Tibial nerve (tissue), 4 donors: ENCODE measurements around the gene AGTRAP. TPM values are rescaled to one million over a fixed set of nuclear protein-coding genes. Genes with fewer than 3 reads are reported as not detected.

Source experiments
- DNase-seq, 2 donors: peaks; one replicate each; pipeline ENCODE4 v3.0.0-alpha.2; 2019; ENCODE audit warnings: low spot score in 2 of 2
- H3K27ac ChIP-seq, 4 donors: fragments of 200-600 bp; sonication (generic) in 3 of 4; one replicate each; pipeline ENCODE4 v1.5.1; 2017 to 2019; ENCODE audit warnings: mild to moderate bottlenecking in 1 of 4
- H3K27me3 ChIP-seq, 2 donors: fragments of 200-600 bp; sonication (generic) in 1 of 2; one replicate each; pipeline versions ENCODE4 v1.5.1 to v1.6.0; 2017 to 2019
- H3K36me3 ChIP-seq, 3 donors: fragments of 200-600 bp; sonication (generic); one replicate each; pipeline ENCODE4 v1.5.1; 2018 to 2019
- H3K4me1 ChIP-seq, 4 donors: fragments of 200-600 bp; sonication (generic) in 3 of 4; one replicate each; pipeline ENCODE4 v1.5.1; 2017 to 2019
- H3K4me3 ChIP-seq, 4 donors: fragments of 200-600 bp; sonication (generic) in 3 of 4; one replicate each; pipeline ENCODE4 v1.5.1; 2017 to 2019; ENCODE audit warnings: mild to moderate bottlenecking in 1 of 4, moderate library complexity in 1 of 4
- H3K9me3 ChIP-seq, 4 donors: fragments of 200-600 bp; sonication (generic) in 3 of 4; one replicate each; pipeline ENCODE4 v1.5.1; 2017 to 2019
- EP300 ChIP-seq, 2 donors: sonication (generic); formaldehyde crosslinking; IDR thresholded peaks; one replicate each; pipeline ENCODE4 v1.6.1; 2017; ENCODE audit warnings: antibody characterized with exemption in 2 of 2, mild to moderate bottlenecking in 1 of 2
- POLR2A ChIP-seq, 2 donors: fragments of 450-650 bp; IDR thresholded peaks; one replicate each; pipeline ENCODE4 v1.6.1; 2017; ENCODE audit warnings: antibody characterized with exemption in 2 of 2, mild to moderate bottlenecking in 2 of 2, moderate library complexity in 2 of 2
- WGBS, 2 donors: methylation state at CpG; one replicate each; pipeline ENCODE4 v1.1.5; 2018; 5-methylcytosine and 5-hydroxymethylcytosine counted together
- total RNA-seq, 4 donors: library from RNA; depleted of rRNA; stranded (reverse); fragments of >200 nt; gene quantifications; one replicate each; pipeline ENCODE4 v1.1.0, GENCODE V29; 2016
- TF ChIP-seq, protein P1 (sequence below), 5 experiments: fragments of 200-600 bp in 3 of 5; fragments of 450-650 bp in 2 of 5; sonication (generic) in 3 of 5; IDR thresholded peaks; one replicate each; pipeline ENCODE4 v1.5.1; 2016 to 2019; ENCODE audit warnings: antibody characterized with exemption in 5 of 5, mild to moderate bottlenecking in 3 of 5, moderate library complexity in 2 of 5

AGTRAP gene
- total RNA-seq, 4 donors from 2014 or later = 35.6 to 118 (median 76.0) TPM

DNA sequence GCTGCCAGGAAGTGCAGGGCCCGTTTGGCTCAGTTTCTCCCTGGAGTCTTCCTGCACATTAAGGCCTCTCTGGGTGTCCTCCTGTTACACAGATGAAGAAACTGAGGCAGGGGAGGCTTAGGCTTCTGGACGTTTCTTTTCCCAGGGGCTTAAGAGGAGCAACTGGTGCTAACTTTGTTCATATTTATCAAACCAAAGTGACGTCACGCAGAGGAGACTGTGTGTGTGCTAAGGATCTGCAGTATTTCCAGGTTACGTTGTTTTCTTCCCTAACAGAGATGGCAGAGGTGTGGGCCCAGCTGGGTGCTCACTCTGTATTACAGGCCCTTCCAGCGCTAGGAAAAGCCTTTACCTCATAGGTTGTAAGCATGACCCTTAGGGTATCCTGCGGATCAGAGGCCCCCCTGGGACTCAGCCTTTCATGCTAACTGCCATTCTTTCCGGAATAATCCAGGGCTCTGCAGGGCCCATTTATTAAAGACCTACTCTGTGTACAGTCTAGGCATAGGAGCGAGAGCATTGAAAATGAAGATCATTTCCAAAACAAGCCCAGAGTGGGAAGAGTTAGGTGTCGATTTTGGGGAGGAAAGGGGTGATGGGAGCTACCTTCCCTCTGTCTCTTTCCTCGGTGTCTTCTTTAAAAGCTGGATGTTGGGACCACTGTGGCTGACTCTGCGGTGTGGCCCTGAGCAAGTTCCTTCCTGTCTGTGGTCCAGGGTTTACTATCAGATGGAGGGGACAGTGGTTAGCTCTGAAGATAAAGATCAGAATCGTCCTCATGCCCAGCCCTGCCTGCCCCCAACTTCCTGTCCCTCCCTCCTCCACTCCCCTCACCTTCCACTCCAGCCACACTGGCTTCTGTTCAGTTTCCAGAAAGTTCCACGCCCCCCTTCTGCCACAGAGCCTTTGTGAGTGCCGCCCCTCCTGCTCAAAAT lies 4.6 kb downstream of the AGTRAP start:
- Histone ChIP-seq H3K4me3 (no peak overlapping the region), H3K36me3 (peaks cover 0 to 16% (median 0%) of the 10 kb centered on the region in 3 donors), H3K4me1 (peaks cover 0 to 57% (median 15%) of the 10 kb centered on the region in 4 donors), H3K27me3 (no peaks in the 10 kb centered on the region), H3K27ac (peak overlapping the region in 1 of 4 donors; percentile 10), H3K9me3 (no peaks in the 10 kb centered on the region)
- TF ChIP-seq POLR2A (IDR thresholded peaks at IDR 0.05) (no peak), EP300 (IDR thresholded peaks at IDR 0.05) (no peak)
- TF ChIP-seq, protein P1, sequence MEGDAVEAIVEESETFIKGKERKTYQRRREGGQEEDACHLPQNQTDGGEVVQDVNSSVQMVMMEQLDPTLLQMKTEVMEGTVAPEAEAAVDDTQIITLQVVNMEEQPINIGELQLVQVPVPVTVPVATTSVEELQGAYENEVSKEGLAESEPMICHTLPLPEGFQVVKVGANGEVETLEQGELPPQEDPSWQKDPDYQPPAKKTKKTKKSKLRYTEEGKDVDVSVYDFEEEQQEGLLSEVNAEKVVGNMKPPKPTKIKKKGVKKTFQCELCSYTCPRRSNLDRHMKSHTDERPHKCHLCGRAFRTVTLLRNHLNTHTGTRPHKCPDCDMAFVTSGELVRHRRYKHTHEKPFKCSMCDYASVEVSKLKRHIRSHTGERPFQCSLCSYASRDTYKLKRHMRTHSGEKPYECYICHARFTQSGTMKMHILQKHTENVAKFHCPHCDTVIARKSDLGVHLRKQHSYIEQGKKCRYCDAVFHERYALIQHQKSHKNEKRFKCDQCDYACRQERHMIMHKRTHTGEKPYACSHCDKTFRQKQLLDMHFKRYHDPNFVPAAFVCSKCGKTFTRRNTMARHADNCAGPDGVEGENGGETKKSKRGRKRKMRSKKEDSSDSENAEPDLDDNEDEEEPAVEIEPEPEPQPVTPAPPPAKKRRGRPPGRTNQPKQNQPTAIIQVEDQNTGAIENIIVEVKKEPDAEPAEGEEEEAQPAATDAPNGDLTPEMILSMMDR (IDR thresholded peaks at IDR 0.05) = no peak
- DNase-seq = no peak
- 56 to 61% methylated on average over 15 of the region's 15 CpGs for WGBS, 2 donors

- whole genome bisulfite sequencing, 2 donors = 85 to 89% methylated on average over 4 of the region's 4 CpGs
- Histone ChIP-seq H3K9me3 (no peaks in the 10 kb centered on the region), H3K4me3 (no peak overlapping the region), H3K4me1 (peaks cover 0 to 52% (median 14%) of the 10 kb centered on the region in 4 donors), H3K27ac (no peak overlapping the region), H3K27me3 (no peaks in the 10 kb centered on the region), H3K36me3 (peaks cover 0 to 25% (median 0%) of the 10 kb centered on the region in 3 donors)
- TF ChIP-seq, protein P1 (IDR thresholded peaks at IDR 0.05) = no peak
- TF ChIP-seq POLR2A (IDR thresholded peaks at IDR 0.05) = no peak
- DNase-seq = no peak
These were observed 5.5 kb downstream of the AGTRAP start for GRCh38 chr1:11741482-11741881.

GRCh38 chr1:11741919-11742558 lies 6.1 kb downstream of the AGTRAP start:
- TF ChIP-seq, protein P1 (IDR thresholded peaks at IDR 0.05) = no peak
- TF ChIP-seq EP300 (IDR thresholded peaks at IDR 0.05) (no peak), POLR2A (IDR thresholded peaks at IDR 0.05) (no peak)
- no peaks in the 10 kb centered on the region for H3K9me3 ChIP-seq
- DNase-seq = no peak
- H3K27ac ChIP-seq = no peak overlapping the region
- H3K4me1 ChIP-seq = peaks cover 0 to 46% (median 10%) of the 10 kb centered on the region in 4 donors
- H3K36me3 ChIP-seq = peaks cover 0 to 31% (median 0%) of the 10 kb centered on the region in 3 donors
- no peak overlapping the region for H3K4me3 ChIP-seq
- no peaks in the 10 kb centered on the region for H3K27me3 ChIP-seq
- WGBS, 2 donors = 80 to 85% methylated on average over 5 of the region's 5 CpGs

DNA sequence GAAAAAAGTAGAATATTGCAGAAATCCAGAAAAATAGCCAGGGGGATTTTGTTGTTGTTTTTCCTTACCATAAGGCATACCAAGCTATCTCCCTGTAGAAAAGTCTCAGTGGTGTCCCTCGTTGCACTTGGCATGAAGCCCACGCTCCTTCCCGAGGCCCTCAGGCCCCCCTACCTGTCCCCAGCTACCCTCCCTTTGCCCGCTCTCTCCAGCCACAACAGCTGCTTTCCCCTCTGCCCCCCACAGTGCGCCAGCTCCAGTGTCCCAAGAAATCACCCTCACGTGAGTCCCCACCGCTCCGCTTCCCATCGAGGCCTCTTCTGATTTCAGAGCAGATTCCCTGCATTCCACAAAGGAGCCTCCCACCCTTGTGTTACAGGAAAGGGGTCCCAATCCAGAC lies 8.4 kb downstream of the AGTRAP start:
- Histone ChIP-seq H3K4me1 (peaks cover 0 to 24% (median 0%) of the 10 kb centered on the region in 4 donors), H3K4me3 (no peak overlapping the region), H3K27me3 (no peaks in the 10 kb centered on the region), H3K9me3 (no peaks in the 10 kb centered on the region), H3K36me3 (peaks cover 0 to 53% (median 8%) of the 10 kb centered on the region in 3 donors), H3K27ac (no peak overlapping the region)
- DNase-seq = no peak
- no peak for TF ChIP-seq EP300 (IDR thresholded peaks at IDR 0.05)
- TF ChIP-seq, protein P1 (IDR thresholded peaks at IDR 0.05) = no peak
- TF ChIP-seq POLR2A (IDR thresholded peaks at IDR 0.05) = no peak
- 77 to 78% methylated on average over 9 of the region's 9 CpGs for WGBS, 2 donors

- Histone ChIP-seq H3K27ac (no peak overlapping the region), H3K36me3 (peaks cover 0 to 71% (median 8%) of the 10 kb centered on the region in 3 donors), H3K9me3 (no peaks in the 10 kb centered on the region), H3K27me3 (no peaks in the 10 kb centered on the region), H3K4me1 (peaks cover 0 to 10% (median 0%) of the 10 kb centered on the region in 4 donors), H3K4me3 (no peak overlapping the region)
- TF ChIP-seq POLR2A (IDR thresholded peaks at IDR 0.05) (no peak), EP300 (IDR thresholded peaks at IDR 0.05) (no peak)
- TF ChIP-seq, protein P1 (IDR thresholded peaks at IDR 0.05) = no peak
- no peak for DNase-seq
- 88 to 90% methylated on average over 6 of the region's 6 CpGs for WGBS, 2 donors
These were observed 10.2 kb downstream of the AGTRAP start for GRCh38 chr1:11746092-11746491.
